DOHH2 (cell line): ENCODE measurements around the gene KRT2.

Source experiments
- H3F3A ChIP-seq: fragments of 200-600 bp; sonication (generic), shearing (Covaris generic); 2 replicates; pipeline ENCODE4 v1.6.0; 2016; ENCODE audit warnings: antibody characterized with exemption, mild to moderate bottlenecking; ENCODE audit not compliant: control insufficient read depth, insufficient read depth
- H3K27ac ChIP-seq: fragments of 200-600 bp; sonication (generic); 2 replicates; pipeline ENCODE4 v1.5.1; 2014; ENCODE audit warnings: low read depth, mild to moderate bottlenecking, low read length, moderate library complexity
- H3K27me3 ChIP-seq: fragments of 200-600 bp; sonication (generic); 2 replicates; pipeline ENCODE4 v1.6.1; 2014; ENCODE audit warnings: mild to moderate bottlenecking, low read length, mixed read lengths; ENCODE audit not compliant: control insufficient read depth
- H3K36me3 ChIP-seq: fragments of 200-600 bp; sonication (generic); 2 replicates; pipeline ENCODE4 v1.6.1; 2014; ENCODE audit warnings: mild to moderate bottlenecking, low read length, moderate library complexity, mixed read lengths; ENCODE audit not compliant: control insufficient read depth
- H3K4me1 ChIP-seq: fragments of 200-600 bp; sonication (generic); 2 replicates; pipeline ENCODE4 v1.6.1; 2014; ENCODE audit warnings: mild to moderate bottlenecking, low read length, mixed read lengths; ENCODE audit not compliant: control insufficient read depth
- H3K4me2 ChIP-seq: fragments of 200-600 bp; sonication (generic); 2 replicates; pipeline ENCODE4 v1.6.0; 2014; ENCODE audit warnings: mild to moderate bottlenecking, low read length, moderate library complexity
- H3K4me3 ChIP-seq: fragments of 200-600 bp; sonication (generic); 2 replicates; pipeline ENCODE4 v1.5.1; 2014; ENCODE audit warnings: mild to moderate bottlenecking, low read length, mixed read lengths
- H3K79me2 ChIP-seq: fragments of 200-600 bp; sonication (generic); 2 replicates; pipeline ENCODE4 v1.6.1; 2014; ENCODE audit warnings: mild to moderate bottlenecking, low read length, mixed read lengths; ENCODE audit not compliant: control insufficient read depth
- H3K9me2 ChIP-seq: fragments of 200-600 bp; sonication (generic); replicated peaks from 2 replicates; pipeline ENCODE4 v1.6.1; 2014; ENCODE audit warnings: mild to moderate bottlenecking, low read length, mixed read lengths; ENCODE audit not compliant: control insufficient read depth
- H3K9me3 ChIP-seq: fragments of 200-600 bp; sonication (generic); 2 replicates; pipeline ENCODE4 v1.6.1; 2014; ENCODE audit warnings: antibody characterized with exemption, low read length, mixed read lengths; ENCODE audit not compliant: control insufficient read depth, insufficient read depth
- H4K20me1 ChIP-seq: fragments of 200-600 bp; sonication (generic); 2 replicates; pipeline ENCODE4 v1.6.0; 2014; ENCODE audit warnings: low read depth, mild to moderate bottlenecking, antibody characterized with exemption, low read length, moderate library complexity; ENCODE audit not compliant: control insufficient read depth, insufficient read depth
- EZH2phosphoT487 ChIP-seq: fragments of 200-600 bp; sonication (generic); IDR thresholded peaks from 2 replicates; pipeline ENCODE4 v1.6.1; 2017; ENCODE audit warnings: borderline replicate concordance, mild to moderate bottlenecking, antibody characterized with exemption, low read length, moderate library complexity, mixed read lengths
- TF ChIP-seq, protein P1 (sequence below): fragments of 200-600 bp; sonication (generic); IDR thresholded peaks from one replicate; pipeline ENCODE4 v1.5.1; 2014; ENCODE audit warnings: antibody characterized with exemption, mild to moderate bottlenecking, low read depth, low read length; ENCODE audit not compliant: poor library complexity, severe bottlenecking

Gene KRT2

GRCh38 chr12:52686063-52686462, 34.1 kb upstream of the KRT2 start:
- TF ChIP-seq EZH2phosphoT487 = no peak
- TF ChIP-seq, protein P1, sequence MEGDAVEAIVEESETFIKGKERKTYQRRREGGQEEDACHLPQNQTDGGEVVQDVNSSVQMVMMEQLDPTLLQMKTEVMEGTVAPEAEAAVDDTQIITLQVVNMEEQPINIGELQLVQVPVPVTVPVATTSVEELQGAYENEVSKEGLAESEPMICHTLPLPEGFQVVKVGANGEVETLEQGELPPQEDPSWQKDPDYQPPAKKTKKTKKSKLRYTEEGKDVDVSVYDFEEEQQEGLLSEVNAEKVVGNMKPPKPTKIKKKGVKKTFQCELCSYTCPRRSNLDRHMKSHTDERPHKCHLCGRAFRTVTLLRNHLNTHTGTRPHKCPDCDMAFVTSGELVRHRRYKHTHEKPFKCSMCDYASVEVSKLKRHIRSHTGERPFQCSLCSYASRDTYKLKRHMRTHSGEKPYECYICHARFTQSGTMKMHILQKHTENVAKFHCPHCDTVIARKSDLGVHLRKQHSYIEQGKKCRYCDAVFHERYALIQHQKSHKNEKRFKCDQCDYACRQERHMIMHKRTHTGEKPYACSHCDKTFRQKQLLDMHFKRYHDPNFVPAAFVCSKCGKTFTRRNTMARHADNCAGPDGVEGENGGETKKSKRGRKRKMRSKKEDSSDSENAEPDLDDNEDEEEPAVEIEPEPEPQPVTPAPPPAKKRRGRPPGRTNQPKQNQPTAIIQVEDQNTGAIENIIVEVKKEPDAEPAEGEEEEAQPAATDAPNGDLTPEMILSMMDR = no peak
- H3K9me3 ChIP-seq = no peaks in the 10 kb centered on the region
- H3K79me2 ChIP-seq = no peaks in the 10 kb centered on the region
- H3K4me3 ChIP-seq = no peak overlapping the region
- no peaks in the 10 kb centered on the region for H4K20me1 ChIP-seq
- H3K4me1 ChIP-seq = no peaks in the 10 kb centered on the region
- H3K4me2 ChIP-seq = no peak overlapping the region
- no peaks in the 10 kb centered on the region for H3F3A ChIP-seq
- no peaks in the 10 kb centered on the region for H3K9me2 ChIP-seq
- H3K36me3 ChIP-seq = no peaks in the 10 kb centered on the region
- H3K27ac ChIP-seq = no peak overlapping the region
- peaks cover 27% of the 10 kb centered on the region for H3K27me3 ChIP-seq

- Histone ChIP-seq H3K79me2 (no peaks in the 10 kb centered on the region), H3K27ac (no peak overlapping the region), H3K4me2 (no peak overlapping the region), H3K4me1 (no peaks in the 10 kb centered on the region), H3K4me3 (no peak overlapping the region), H3F3A (no peaks in the 10 kb centered on the region), H3K9me3 (no peaks in the 10 kb centered on the region), H3K27me3 (peaks cover 21% of the 10 kb centered on the region), H4K20me1 (no peaks in the 10 kb centered on the region), H3K9me2 (no peaks in the 10 kb centered on the region), H3K36me3 (no peaks in the 10 kb centered on the region)
- TF ChIP-seq, protein P1 = no peak
- no peak for TF ChIP-seq EZH2phosphoT487
Measured at GRCh38 chr12:52685406-52685890, 33.4 kb upstream of the KRT2 start.

GRCh38 chr12:52684431-52684830, 32.4 kb upstream of the KRT2 start:
- Histone ChIP-seq H3K9me3 (no peaks in the 10 kb centered on the region), H3K9me2 (no peaks in the 10 kb centered on the region), H3K4me3 (no peak overlapping the region), H4K20me1 (no peaks in the 10 kb centered on the region), H3K36me3 (no peaks in the 10 kb centered on the region), H3F3A (no peaks in the 10 kb centered on the region), H3K79me2 (no peaks in the 10 kb centered on the region), H3K4me2 (no peak overlapping the region), H3K27ac (no peak overlapping the region), H3K27me3 (peaks cover 14% of the 10 kb centered on the region), H3K4me1 (no peaks in the 10 kb centered on the region)
- TF ChIP-seq, protein P1 = no peak
- no peak for TF ChIP-seq EZH2phosphoT487
